Measurements from ENCODE around the gene TBC1D22A.

TBC1D22A gene

GRCh38 chr22:47199261-47199978 lies 437.0 kb downstream of the TBC1D22A start:
- no peak for DNase-seq

- no peak for DNase-seq
These were observed 437.5 kb downstream of the TBC1D22A start for GRCh38 chr22:47199979-47200272.

- no peak for DNase-seq
These were observed 438.0 kb downstream of the TBC1D22A start for GRCh38 chr22:47200273-47201051.

GRCh38 chr22:47201186-47201995 lies 438.9 kb downstream of the TBC1D22A start:
- no peak for DNase-seq

- no peak for DNase-seq
These were observed 439.8 kb downstream of the TBC1D22A start for GRCh38 chr22:47201996-47202818.

DNA sequence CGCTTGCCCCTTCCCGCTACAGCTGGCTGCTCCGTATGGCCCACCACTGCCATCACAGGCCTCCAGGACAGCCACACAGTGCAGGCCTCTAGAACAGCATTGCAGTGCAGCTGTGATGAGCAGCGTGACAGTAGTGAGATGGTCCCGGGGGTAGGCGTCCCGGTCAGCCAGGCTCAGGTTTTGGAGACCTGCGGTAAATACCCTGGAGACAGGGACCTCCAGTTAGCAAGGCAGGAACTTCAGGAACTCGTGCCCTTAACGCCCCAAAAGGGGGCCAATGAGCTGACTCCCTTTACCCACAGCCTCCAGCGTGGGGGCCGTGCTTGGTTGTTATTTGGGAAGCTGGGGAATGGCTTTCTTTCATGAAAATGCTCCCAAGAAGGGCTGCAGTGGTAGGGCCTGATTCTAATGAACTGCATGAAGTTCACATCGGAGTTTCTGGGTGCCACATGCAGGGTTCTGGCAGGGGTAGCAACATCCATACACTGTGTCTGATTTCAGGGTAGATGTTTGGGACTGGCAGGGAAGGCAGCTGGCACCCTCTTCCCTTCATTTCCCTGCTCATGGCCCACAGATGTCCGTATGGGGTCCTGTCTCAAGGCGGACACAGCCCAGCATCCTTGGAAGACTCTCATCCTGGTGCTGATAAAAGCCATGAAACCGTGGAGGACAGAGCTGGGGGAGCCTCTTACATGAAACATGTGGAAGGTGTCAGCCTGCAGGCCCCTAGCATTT lies 440.5 kb downstream of the TBC1D22A start:
- DNase-seq, result no peak

DNA sequence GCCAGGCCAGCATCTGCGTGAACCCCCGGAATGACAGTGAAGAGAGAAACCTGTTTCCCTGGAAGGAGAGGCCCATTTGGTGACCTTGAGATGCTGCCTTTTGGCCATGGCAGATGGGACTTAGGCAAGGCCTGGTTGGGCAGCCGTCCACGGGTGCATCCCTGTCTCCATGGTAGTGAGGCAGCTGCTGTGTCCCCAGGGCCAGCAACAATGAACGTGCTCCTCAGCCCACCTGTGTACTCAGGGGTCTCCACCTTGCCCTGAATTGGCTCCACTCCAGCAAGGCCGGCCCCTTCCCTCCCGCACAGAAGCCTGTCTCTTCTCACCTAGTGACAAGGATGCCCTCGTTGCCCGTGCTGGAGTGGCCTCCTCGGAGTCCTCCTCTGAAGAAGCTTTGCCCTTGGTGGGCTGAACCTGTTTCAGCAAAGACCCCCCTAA lies 441.1 kb downstream of the TBC1D22A start:
- no peak for DNase-seq

- DNase-seq, result no peak
These were observed 441.8 kb downstream of the TBC1D22A start for GRCh38 chr22:47204002-47204979.

DNA sequence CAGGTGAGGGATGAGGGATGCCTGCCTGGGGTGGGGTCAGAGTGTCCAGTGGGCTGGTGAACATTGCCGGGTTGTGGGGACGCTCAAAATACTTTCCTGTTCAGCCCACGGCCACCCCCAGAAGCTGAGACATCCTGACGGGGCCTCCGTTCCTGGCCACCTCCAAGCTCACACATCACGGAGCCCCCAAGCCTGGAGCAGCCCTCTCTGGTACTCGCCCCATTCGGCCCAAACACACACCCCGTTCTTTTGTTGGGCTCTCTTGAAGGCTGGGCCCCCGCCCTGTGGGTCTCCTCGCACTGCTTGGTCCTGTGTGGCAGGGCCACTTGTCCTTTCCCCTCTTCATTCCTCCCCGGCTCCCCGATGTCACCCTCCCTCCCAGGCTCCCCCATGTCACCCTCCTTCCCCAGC lies 442.6 kb downstream of the TBC1D22A start:
- no peak for DNase-seq

GRCh38 chr22:47205554-47205953 lies 443.1 kb downstream of the TBC1D22A start:
- DNase-seq, result no peak

- peak; percentile 4 for DNase-seq
These were observed 443.7 kb downstream of the TBC1D22A start for GRCh38 chr22:47206164-47206563.

DNA sequence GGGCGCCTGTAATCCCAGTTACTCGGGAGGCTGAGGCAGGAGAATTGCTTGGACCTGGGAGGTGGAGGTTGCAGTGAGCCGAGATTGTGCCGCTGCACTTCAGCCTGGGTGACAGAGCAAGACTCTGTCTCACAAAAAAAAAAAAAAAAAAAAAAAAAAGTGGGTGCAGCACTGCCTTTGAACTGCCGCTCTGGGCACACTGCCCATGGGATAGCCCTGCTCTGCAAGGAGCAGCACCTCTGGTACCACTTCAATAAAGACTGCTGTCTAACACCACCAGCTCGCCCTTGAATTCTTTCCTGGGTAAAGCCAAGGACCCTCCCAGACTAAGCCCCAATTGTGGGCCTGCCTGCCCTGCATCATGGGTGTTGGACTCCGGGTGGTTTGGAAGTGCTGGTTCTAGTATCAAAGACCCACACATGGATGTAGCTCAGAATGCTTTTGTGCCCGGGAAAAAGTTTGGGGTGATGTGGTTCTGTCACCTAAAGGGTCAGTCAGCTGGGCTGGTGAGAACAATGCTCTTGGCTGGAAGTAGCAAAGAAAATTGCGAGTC lies 444.3 kb downstream of the TBC1D22A start:
- no peak for DNase-seq

GRCh38 chr22:47207387-47207786 lies 444.9 kb downstream of the TBC1D22A start:
- DNase-seq, result no peak

GRCh38 chr22:47207846-47208554 lies 445.6 kb downstream of the TBC1D22A start:
- no peak for DNase-seq

DNA sequence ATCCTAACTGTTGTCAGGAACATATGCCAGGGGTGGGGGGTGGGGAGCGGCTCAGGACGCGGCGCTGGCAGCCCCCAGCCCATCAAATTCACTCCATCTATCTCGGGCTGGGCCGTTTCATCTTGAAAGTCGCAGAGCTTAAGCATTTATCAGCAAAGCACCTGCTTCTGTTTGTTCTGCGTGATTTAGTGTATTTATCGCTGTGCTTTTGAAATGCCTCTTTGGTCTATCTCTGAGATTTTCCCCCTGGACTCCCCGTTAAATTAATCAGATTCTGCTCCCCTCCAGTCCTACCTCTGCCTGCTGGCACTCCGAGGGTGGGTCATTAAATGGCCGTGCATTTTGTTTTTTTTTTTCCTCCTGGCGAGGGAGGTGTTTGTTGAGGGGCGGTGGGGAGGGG lies 446.2 kb downstream of the TBC1D22A start:
- DNase-seq, result no peak

GRCh38 chr22:47209040-47209514 lies 446.6 kb downstream of the TBC1D22A start:
- no peak for DNase-seq

- DNase-seq, result no peak
These were observed 447.1 kb downstream of the TBC1D22A start for GRCh38 chr22:47209547-47210023.

DNA sequence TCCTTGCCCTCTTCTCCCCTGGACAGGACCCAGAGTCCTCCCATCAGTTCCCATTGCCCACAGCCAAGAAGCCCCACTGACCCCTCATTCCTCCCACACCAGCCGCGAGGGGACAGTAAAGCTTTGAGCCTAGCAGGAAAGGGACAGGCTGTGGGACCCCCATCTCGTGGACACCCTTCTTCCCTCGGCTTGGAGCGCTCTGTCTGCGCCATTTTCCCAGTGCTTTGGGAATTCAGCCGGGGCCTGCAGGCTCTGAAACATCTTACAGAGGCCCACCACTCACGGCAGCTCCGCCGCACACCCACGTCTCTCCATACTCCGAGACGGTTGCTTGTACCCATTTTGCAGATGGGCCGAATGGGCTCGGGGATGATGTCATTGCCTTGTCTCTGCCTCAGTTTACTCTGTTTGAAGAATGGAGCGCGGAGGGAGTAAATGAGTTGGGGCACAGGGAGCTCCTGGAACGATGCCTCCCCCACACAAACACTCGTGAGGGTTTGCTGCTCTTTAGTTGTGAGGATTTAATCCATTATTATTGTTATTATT lies 447.7 kb downstream of the TBC1D22A start:
- no peak for DNase-seq

GRCh38 chr22:47210686-47211085 lies 448.2 kb downstream of the TBC1D22A start:
- no peak for DNase-seq
